ENCODE data around the gene C1orf174.

The C1orf174 gene

DNA sequence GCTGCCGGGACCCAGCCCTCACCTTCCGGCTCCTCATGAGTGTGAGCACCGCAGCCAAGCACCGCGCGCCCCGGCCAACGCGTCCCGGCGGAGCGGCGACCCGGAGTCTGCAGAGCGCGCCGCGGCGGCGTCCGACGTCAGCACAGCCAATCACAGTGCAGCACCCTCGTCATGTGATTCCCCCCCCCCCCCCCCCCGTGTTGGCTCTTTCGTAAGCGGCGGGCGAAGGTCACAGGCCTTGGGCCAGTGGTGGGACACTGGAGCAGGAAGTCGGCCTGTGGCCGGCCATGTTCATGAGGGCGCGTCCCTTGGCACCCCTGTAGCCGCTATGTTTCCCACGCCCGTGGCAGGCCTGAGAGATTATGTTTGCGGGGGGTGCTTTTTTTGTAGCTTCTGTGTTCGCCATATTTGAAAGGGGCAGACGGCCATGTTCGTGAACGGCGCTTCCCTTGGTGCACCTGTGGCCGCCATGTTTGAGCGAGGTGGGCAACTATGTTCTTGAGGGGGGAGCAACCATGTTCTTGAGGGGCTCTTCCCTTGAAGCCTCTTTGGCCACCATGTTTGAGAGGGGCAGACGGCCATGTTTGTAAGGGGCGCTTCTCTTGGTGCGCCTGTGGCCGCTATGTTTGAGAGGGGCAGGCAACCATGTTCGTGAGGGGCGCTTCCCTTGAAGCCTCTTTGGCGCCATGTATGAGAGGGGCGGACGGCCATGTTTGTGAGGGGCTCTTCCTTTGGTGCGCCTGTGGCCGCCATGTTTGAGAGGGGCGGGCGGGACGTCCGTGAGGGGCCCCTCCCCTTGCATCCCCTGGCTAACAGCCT lies at the start of gene C1orf174:
Gene C1orf174 (minus strand): TSS at position 123 of the 819 bp plus-strand sequence. CDS start 86 bp downstream, at position 37.
- Histone ChIP-seq H3K36me3 (peaks cover 0 to under 1% (median 0%) of the 10 kb centered on the region in 3 donors), H3K27me3 (no peaks in the 10 kb centered on the region), H3K4me3 (peak within 1 kb of the TSS; percentile 92 to 98), H3K4me1 (peaks cover 0 to 14% (median 10%) of the 10 kb centered on the region in 4 donors), H3K9me3 (peaks cover 0 to 10% (median 7%) of the 10 kb centered on the region in 3 donors), H3K27ac (peak within 1 kb of the TSS; percentile 96 to 98)
- TF ChIP-seq, protein P1, sequence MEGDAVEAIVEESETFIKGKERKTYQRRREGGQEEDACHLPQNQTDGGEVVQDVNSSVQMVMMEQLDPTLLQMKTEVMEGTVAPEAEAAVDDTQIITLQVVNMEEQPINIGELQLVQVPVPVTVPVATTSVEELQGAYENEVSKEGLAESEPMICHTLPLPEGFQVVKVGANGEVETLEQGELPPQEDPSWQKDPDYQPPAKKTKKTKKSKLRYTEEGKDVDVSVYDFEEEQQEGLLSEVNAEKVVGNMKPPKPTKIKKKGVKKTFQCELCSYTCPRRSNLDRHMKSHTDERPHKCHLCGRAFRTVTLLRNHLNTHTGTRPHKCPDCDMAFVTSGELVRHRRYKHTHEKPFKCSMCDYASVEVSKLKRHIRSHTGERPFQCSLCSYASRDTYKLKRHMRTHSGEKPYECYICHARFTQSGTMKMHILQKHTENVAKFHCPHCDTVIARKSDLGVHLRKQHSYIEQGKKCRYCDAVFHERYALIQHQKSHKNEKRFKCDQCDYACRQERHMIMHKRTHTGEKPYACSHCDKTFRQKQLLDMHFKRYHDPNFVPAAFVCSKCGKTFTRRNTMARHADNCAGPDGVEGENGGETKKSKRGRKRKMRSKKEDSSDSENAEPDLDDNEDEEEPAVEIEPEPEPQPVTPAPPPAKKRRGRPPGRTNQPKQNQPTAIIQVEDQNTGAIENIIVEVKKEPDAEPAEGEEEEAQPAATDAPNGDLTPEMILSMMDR (IDR thresholded peaks at IDR 0.05), result no peak
- intact Hi-C loops (cut with DNase I; ENCODE audit: low total_unique reads), result no loop called here
- DNase-seq, result peak; percentile 97 to 98

DNA sequence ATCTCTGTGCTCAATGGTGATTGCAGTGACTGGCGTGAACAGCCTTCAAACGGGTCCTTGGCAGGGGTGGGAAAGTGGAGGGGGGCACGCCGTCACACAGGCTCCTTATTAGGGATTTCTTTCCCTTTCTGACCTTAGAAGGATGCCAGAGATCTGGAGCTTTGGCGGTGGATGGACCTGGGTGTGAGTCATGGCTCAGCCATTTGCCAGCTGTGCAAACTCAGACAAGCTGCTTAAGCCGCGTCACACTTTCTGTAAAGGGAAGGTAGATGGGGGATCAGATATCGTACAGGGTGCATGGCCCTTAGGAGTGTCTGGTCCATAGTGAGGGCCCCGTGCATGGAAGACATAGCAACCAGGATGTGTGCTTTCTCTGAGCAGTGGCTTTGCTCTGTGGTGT lies 48.3 kb upstream of the C1orf174 start:
- Histone ChIP-seq H3K27me3 (peaks cover 0 to 68% of the 10 kb centered on the region in 2 donors), H3K36me3 (no peaks in the 10 kb centered on the region), H3K4me1 (no peaks in the 10 kb centered on the region), H3K27ac (no peak overlapping the region), H3K9me3 (no peaks in the 10 kb centered on the region), H3K4me3 (no peak overlapping the region)
- DNase-seq, result no peak
- TF ChIP-seq, protein P1 (IDR thresholded peaks at IDR 0.05), result no peak
- intact Hi-C loops (cut with DNase I; ENCODE audit: low total_unique reads), result no loop called here

DNA sequence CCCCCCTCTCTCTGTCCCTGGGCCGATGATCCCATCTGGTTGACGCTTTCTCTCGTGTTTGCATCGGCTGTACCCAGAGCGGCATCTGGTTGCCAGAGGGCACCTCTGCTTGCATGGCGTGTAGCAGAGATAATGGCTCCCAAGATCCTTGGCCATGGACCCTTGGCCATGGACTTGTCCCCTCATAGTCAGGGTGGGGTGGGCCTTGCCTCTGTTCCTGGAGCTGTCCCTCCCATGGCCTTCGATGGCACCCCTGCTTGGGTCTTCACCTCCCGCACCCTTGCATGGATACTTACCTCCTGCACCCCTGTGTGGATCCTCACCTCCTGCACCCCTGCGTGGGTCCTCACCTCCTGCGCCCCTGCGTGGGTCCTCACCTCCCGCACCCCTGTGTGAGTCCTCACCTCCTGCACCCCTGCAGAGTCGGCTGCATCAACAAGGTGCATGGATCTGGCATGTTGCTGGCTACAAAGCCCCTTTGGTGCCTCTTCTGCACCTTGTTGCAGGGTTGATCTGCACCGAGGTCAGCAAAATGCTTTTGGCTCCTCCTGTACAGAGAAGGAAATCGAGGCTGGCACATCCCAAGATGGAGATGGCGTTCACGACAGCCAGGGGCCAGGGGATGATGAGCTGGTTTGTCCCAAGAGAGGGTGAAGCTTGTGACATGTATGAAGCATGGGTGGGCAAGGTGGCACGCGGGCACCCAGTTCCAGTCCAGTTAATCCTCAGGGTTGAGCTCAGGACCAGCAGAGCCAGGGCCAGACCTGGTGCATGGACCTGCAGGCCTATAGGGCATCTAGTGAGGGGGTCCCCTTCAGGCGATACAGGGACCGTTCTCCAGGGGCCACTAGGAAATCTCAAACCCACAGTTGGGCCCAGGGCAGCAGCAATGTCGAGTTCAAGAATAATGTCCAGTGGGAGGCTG lies 46.1 kb upstream of the C1orf174 start:
- no peak for DNase-seq
- Histone ChIP-seq H3K36me3 (no peaks in the 10 kb centered on the region), H3K9me3 (no peaks in the 10 kb centered on the region), H3K27ac (no peak overlapping the region), H3K4me1 (no peaks in the 10 kb centered on the region), H3K4me3 (no peak overlapping the region), H3K27me3 (peaks cover 0 to 64% of the 10 kb centered on the region in 2 donors)
- intact Hi-C loops (cut with DNase I; ENCODE audit: low total_unique reads), result no loop called here
- TF ChIP-seq, protein P1 (IDR thresholded peaks at IDR 0.05), result no peak

DNA sequence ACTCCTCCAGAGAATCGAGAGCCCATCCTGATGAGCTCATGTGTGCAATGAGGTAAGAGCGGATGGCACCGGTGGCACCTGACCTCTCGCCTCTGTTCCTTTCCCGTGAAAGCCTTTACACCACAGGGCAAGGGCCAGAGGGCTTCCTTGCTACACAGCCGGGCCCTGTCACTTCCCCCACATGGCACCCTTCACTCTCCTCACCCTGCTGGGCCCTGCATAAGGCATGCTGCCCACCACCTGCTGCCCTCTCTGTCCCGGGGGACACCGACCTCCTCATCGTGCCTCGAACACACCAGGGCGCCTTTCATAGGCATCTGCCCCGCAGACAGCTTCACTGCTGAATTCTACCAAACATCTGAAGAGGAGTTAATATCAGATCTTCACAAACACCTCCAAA lies 45.1 kb upstream of the C1orf174 start:
- Histone ChIP-seq H3K4me3 (no peak overlapping the region), H3K27me3 (peaks cover 0 to 68% of the 10 kb centered on the region in 2 donors), H3K4me1 (no peaks in the 10 kb centered on the region), H3K27ac (no peak overlapping the region), H3K9me3 (no peaks in the 10 kb centered on the region), H3K36me3 (no peaks in the 10 kb centered on the region)
- no peak for DNase-seq
- TF ChIP-seq, protein P1 (IDR thresholded peaks at IDR 0.05), result no peak
- intact Hi-C loops (cut with DNase I; ENCODE audit: low total_unique reads), result no loop called here

- intact Hi-C loops (cut with DNase I; ENCODE audit: low total_unique reads), result no loop called here
- DNase-seq, result no peak
- H3K9me3 ChIP-seq, result no peaks in the 10 kb centered on the region
- H3K4me1 ChIP-seq, result no peaks in the 10 kb centered on the region
- H3K27ac ChIP-seq, result no peak overlapping the region
- TF ChIP-seq, protein P1 (IDR thresholded peaks at IDR 0.05), result no peak
- peaks cover 0 to 72% of the 10 kb centered on the region in 2 donors for H3K27me3 ChIP-seq
- no peaks in the 10 kb centered on the region for H3K36me3 ChIP-seq
- H3K4me3 ChIP-seq, result no peak overlapping the region
Observed at GRCh38 chr1:3944578-3945125, 44.6 kb upstream of the C1orf174 start.

Data from tibial artery (tissue), 4 donors.